Measurements from ENCODE around the gene PPM1N.

The PPM1N gene

DNA sequence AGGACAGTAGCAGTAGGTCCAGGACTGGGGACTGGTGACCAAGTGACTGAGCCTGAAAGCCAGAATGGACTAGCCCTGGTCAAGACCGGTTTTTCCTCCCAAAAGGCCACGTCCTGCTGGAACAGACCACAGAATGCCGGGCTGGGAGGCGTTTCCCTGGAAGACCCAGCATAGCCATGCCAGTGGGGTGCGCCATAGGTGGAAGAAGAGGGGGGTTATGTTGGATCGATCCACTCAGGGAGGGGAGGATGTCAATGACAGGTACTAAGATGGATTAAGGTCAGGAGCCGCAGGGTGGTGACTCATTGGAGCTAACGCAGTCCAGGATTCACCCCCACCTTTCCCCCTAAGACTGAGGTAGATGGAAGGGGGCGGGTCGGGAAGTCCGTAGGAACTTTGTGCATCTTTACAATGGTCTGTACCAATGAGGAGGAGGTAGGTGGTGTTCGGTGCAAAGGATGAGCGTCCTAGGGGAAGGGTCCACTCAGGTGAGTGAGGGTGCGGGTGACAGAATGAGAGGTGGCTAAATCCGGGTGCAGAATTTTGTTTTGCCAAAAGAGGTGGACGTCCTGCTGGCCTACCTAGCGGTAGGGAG is 30.0 kb downstream of the PPM1N start:
- H3K27me3 ChIP-seq (ENCODE audit: control insufficient read depth in 1 of 2, insufficient read depth in 2 of 2, low read length in 2 of 2) = no peaks in the 10 kb centered on the region
- no peak overlapping the region for H3K4me3 ChIP-seq (ENCODE audit: low read depth in 1 of 2, low read length in 2 of 2)
- H3K9me3 ChIP-seq (ENCODE audit: low read length) = no peaks in the 10 kb centered on the region
- peaks cover 15% of the 10 kb centered on the region for H3K4me1 ChIP-seq (ENCODE audit: insufficient read depth, low read length)
- no peak overlapping the region for H3K27ac ChIP-seq (ENCODE audit: low read depth, low read length)
- peaks cover 34% of the 10 kb centered on the region for H3K36me3 ChIP-seq (ENCODE audit: insufficient read depth, low read length)
- no peak overlapping the region for H3K9ac ChIP-seq (ENCODE audit: low read length)

DNA sequence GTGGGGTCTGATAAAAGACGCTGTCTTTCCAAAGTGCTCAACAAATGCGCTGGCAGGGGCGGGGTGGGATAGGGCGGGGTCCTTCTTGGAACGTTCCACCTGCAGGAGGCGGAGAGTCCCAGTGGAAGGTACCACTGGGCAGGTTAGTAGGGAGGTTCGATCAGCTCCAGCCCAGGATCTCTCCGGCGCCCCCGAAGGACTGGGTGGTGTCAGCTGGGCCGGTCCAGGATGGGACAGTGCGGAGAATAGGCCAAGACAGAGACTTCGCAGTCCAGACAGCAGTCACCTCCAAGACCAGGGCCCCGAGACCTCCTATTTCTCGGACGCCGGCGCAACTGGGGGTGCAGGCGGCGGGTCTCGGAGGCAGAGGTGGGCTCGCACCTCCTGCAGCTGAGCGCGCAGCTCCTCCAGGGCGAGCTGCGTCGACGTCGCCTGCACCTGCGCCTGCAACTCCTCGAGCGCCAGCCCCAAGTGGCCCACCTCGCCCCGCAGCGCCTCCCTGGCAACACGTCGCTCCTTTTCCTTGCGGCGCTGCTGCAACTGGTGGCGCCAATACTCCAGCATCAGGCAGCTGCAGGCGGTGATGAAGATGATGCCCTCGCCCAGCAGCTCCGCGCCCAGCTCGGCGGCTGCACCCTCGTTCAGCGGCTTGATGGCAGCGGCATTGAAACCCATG is 30.6 kb downstream of the PPM1N start:
- Histone ChIP-seq H3K36me3 (ENCODE audit: insufficient read depth, low read length) (peaks cover 28% of the 10 kb centered on the region), H3K9ac (ENCODE audit: low read length) (no peak overlapping the region), H3K4me1 (ENCODE audit: insufficient read depth, low read length) (peaks cover 15% of the 10 kb centered on the region), H3K27ac (ENCODE audit: low read depth, low read length) (no peak overlapping the region), H3K27me3 (ENCODE audit: control insufficient read depth in 1 of 2, insufficient read depth in 2 of 2, low read length in 2 of 2) (no peaks in the 10 kb centered on the region), H3K9me3 (ENCODE audit: low read length) (no peaks in the 10 kb centered on the region), H3K4me3 (ENCODE audit: low read depth in 1 of 2, low read length in 2 of 2) (no peak overlapping the region)

DNA sequence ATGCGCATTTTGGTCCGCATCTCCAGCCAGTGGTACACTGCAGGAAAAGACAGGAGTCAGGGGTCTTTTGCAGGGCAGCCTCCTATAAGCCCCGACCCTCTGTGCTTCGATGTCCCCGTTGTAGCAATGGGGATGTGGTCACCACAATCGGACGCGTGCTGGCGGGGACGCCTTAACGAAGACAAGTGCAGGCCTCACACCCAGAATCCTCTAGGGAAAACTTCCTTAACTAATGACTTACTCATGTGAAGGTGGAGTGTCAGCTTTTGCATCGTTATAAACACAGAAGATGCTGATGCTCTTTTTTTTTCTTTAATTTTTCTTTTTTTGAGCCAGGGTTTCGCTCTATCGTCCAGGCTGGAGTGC is 31.2 kb downstream of the PPM1N start:
- Histone ChIP-seq H3K27me3 (ENCODE audit: control insufficient read depth in 1 of 2, insufficient read depth in 2 of 2, low read length in 2 of 2) (no peaks in the 10 kb centered on the region), H3K9ac (ENCODE audit: low read length) (no peak overlapping the region), H3K36me3 (ENCODE audit: insufficient read depth, low read length) (peaks cover 23% of the 10 kb centered on the region), H3K27ac (ENCODE audit: low read depth, low read length) (no peak overlapping the region), H3K4me3 (ENCODE audit: low read depth in 1 of 2, low read length in 2 of 2) (no peak overlapping the region), H3K9me3 (ENCODE audit: low read length) (no peaks in the 10 kb centered on the region), H3K4me1 (ENCODE audit: insufficient read depth, low read length) (peaks cover 15% of the 10 kb centered on the region)

DNA sequence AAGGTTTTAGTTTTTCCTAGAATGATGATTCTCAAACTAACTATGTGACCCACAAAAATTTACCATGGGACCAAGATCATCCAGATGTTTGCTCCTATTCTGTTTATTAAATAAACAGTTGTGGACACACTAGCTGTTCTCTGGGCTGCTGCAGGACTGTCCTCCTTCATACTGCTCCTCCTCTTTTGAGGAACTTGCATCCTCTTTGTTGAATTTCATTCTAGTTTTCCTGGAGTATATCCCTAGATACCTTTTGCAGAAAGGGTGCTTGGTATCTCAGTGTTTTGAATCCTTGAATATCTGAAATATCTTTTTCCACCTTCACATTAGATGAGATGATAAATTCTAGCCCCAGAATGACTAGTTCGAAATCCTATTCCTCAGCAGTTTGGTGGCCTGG is 33.1 kb downstream of the PPM1N start:
- H3K9me3 ChIP-seq (ENCODE audit: low read length) = no peaks in the 10 kb centered on the region
- peaks cover 6% of the 10 kb centered on the region for H3K36me3 ChIP-seq (ENCODE audit: insufficient read depth, low read length)
- H3K27me3 ChIP-seq (ENCODE audit: control insufficient read depth in 1 of 2, insufficient read depth in 2 of 2, low read length in 2 of 2) = no peaks in the 10 kb centered on the region
- H3K4me1 ChIP-seq (ENCODE audit: insufficient read depth, low read length) = peaks cover 15% of the 10 kb centered on the region
- H3K9ac ChIP-seq (ENCODE audit: low read length) = no peak overlapping the region
- H3K4me3 ChIP-seq (ENCODE audit: low read depth in 1 of 2, low read length in 2 of 2) = no peak overlapping the region
- H3K27ac ChIP-seq (ENCODE audit: low read depth, low read length) = no peak overlapping the region

DNA sequence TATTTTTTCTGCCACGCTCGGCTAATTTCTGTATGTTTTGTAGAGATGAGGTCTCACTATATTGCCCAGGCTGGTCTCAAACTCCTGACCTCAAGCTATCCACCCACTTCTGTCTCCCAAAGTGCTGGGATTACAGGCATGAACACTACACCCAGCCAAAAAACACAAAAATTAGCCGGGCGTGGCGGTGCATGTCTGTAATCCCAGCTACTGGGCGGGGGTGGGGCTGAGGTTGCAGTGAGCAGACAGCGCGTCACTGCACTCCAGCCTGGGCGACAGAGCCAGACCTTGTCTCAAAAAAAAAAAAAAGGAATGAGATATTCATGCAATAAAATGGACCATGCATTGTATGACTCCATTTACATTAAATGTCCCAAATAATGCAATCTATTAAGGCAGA is 41.2 kb downstream of the PPM1N start:
- Histone ChIP-seq H3K9me3 (ENCODE audit: low read length) (no peaks in the 10 kb centered on the region), H3K36me3 (ENCODE audit: insufficient read depth, low read length) (no peaks in the 10 kb centered on the region), H3K27me3 (ENCODE audit: control insufficient read depth in 1 of 2, insufficient read depth in 2 of 2, low read length in 2 of 2) (no peaks in the 10 kb centered on the region), H3K4me1 (ENCODE audit: insufficient read depth, low read length) (no peaks in the 10 kb centered on the region), H3K27ac (ENCODE audit: low read depth, low read length) (no peak overlapping the region), H3K4me3 (ENCODE audit: low read depth in 1 of 2, low read length in 2 of 2) (no peak overlapping the region), H3K9ac (ENCODE audit: low read length) (no peak overlapping the region)

DNA sequence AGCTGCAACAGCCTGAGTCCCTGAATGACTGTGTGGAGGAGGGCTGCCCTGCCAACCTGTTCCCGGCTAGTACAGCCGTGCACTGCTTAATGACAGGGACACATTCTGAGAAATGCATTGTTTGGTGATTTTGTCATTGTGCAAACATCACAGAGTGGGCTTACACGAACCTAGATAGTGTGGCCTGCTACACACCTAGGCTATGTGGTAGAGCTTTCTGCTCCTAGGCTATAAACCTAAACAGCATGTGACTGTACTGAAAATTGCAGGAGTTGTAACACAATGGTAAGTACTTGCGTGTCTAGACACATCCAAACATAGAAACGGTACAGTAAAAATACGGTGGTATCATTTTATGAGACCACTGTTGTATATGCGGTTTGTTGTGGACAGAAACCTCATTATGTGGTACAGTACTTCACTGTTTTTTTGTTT is 44.0 kb downstream of the PPM1N start:
- no peaks in the 10 kb centered on the region for H3K36me3 ChIP-seq (ENCODE audit: insufficient read depth, low read length)
- no peak overlapping the region for H3K27ac ChIP-seq (ENCODE audit: low read depth, low read length)
- H3K4me1 ChIP-seq (ENCODE audit: insufficient read depth, low read length) = no peaks in the 10 kb centered on the region

DNA sequence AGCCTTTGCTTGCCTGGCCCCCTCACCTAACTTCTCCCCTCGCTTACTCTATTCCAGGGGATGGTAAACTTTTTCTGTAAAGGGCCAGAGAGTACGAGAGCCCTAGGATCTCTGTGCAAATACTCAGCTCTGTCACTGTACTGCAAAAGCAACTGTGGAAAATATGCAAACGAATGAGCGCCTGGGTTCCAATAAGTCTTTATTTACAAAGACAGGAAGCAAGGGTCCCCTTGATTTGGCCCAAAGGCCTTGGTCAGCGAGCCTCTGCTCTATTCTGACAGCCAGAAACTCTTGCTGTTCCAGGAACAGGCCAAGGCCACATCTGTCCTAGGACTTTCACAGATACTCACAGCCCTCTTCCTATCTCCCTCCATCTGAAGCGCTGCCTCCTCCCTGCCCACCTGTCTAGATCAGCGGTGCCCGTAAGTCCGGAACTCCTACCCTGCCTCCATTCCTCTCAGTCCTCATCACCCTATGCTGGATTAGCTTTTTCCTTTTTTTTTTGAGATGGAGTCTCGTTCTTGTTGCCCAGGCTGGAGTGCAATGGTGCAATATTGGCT is 49.0 kb downstream of the PPM1N start:
- no peak overlapping the region for H3K4me3 ChIP-seq (ENCODE audit: low read depth in 1 of 2, low read length in 2 of 2)
- H3K27me3 ChIP-seq (ENCODE audit: control insufficient read depth in 1 of 2, insufficient read depth in 2 of 2, low read length in 2 of 2) = no peaks in the 10 kb centered on the region
- no peak overlapping the region for H3K27ac ChIP-seq (ENCODE audit: low read depth, low read length)

More for the DNA sequence above, 44.0 kb downstream of the PPM1N start:
- no peak overlapping the region for H3K9ac ChIP-seq (ENCODE audit: low read length)
- H3K4me3 ChIP-seq (ENCODE audit: low read depth in 1 of 2, low read length in 2 of 2) = no peak overlapping the region
- H3K9me3 ChIP-seq (ENCODE audit: low read length) = no peaks in the 10 kb centered on the region
- H3K27me3 ChIP-seq (ENCODE audit: control insufficient read depth in 1 of 2, insufficient read depth in 2 of 2, low read length in 2 of 2) = no peaks in the 10 kb centered on the region

DNA sequence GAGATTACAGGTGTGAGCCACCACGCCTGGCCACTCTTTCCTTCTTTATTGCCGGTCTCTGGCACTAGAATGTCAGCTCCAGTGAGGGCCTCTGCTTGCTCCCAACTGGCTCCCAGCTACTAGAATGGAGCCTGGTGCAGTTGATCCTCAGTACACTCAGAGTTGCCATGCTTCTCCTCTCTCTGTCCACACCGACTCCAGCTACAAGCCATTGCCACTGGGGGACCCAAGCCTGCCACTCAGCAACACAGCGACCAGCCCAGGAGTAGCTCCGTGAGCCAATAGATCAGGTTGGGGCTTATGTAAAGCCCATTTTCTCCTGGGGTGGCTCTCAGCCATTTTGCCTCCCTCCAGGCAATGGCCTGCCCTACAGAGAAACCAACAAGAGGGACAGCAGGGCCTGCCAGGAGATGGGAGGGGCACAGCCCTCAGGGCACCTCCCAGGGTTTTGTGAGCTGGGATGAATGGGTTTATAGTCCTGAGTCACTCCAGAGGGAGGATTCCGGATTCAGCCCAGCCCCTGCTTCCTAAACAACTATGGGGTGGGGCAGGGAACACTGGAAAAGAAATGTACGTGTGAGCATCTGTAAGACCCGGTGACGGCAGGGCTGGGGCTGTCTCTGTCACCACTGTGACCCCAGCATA is 49.8 kb downstream of the PPM1N start:
- H3K27me3 ChIP-seq (ENCODE audit: control insufficient read depth in 1 of 2, insufficient read depth in 2 of 2, low read length in 2 of 2) = no peaks in the 10 kb centered on the region
- no peak overlapping the region for H3K27ac ChIP-seq (ENCODE audit: low read depth, low read length)
- H3K9me3 ChIP-seq (ENCODE audit: low read length) = no peaks in the 10 kb centered on the region
- no peak overlapping the region for H3K4me3 ChIP-seq (ENCODE audit: low read depth in 1 of 2, low read length in 2 of 2)
- H3K36me3 ChIP-seq (ENCODE audit: insufficient read depth, low read length) = no peaks in the 10 kb centered on the region
- no peak overlapping the region for H3K9ac ChIP-seq (ENCODE audit: low read length)
- H3K4me1 ChIP-seq (ENCODE audit: insufficient read depth, low read length) = no peaks in the 10 kb centered on the region

More for the DNA sequence above, 49.0 kb downstream of the PPM1N start:
- H3K4me1 ChIP-seq (ENCODE audit: insufficient read depth, low read length) = no peaks in the 10 kb centered on the region
- H3K36me3 ChIP-seq (ENCODE audit: insufficient read depth, low read length) = no peaks in the 10 kb centered on the region
- no peaks in the 10 kb centered on the region for H3K9me3 ChIP-seq (ENCODE audit: low read length)
- no peak overlapping the region for H3K9ac ChIP-seq (ENCODE audit: low read length)

All from muscle layer of colon (tissue), 2 donors.